ENCODE results near the gene ZNF469. TPM values are rescaled to one million over a fixed set of nuclear protein-coding genes. Genes with fewer than 3 reads are reported as not detected.
"Not testable (repeated sequence)": the region's sequence is repeated elsewhere in the genome, so short reads cannot be mapped to it uniquely, and the experiment has no call there.

Gene ZNF469
- total and polyA plus RNA-seq, 4 donors = 0.38 to 5.2 (median 1.2) TPM

DNA sequence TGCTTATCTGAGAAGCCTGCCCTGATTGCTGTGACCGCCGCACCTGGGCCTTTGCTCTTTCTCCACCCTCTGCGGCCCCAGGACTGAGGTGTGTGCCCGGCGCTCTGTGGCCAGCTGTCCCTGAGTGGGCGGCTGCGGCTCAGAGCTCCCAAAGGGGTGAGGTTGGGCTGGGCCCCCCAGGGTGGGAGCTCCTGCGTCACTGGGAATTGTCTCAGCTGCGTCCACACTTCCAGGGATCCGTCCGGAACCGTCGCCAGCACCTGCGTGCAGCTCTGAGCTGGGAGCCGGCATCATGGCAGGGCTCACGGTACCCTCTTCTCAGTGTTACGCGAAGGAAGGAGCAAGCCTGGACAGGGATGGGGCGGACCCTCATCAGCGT is 24.3 kb downstream of the ZNF469 start:
- Histone ChIP-seq H3K4me3 (ENCODE audit: low read length in 2 of 2) (no peak overlapping the region), H3K9me3 (ENCODE audit: control insufficient read depth, low read length) (no peaks in the 10 kb centered on the region), H3K4me1 (ENCODE audit: control insufficient read depth in 1 of 2, insufficient read depth in 2 of 2, low read length in 2 of 2) (no peaks in the 10 kb centered on the region), H3K27me3 (ENCODE audit: control insufficient read depth in 1 of 2, insufficient read depth in 2 of 2, low read length in 1 of 2) (no peaks in the 10 kb centered on the region), H3K36me3 (ENCODE audit: control insufficient read depth in 1 of 2, insufficient read depth in 2 of 2, low read length in 1 of 2) (no peaks in the 10 kb centered on the region), H3K27ac (ENCODE audit: low read depth in 1 of 2, low read length in 2 of 2) (no peak overlapping the region)
- ATAC-seq (ENCODE audit: low FRiP score) (no peak), DNase-seq (no peak)
- intact Hi-C loops (cut with DNase I) = no loop called here
- WGBS, 2 donors = 97 to 98% methylated on average over 20 of the region's 20 CpGs

DNA sequence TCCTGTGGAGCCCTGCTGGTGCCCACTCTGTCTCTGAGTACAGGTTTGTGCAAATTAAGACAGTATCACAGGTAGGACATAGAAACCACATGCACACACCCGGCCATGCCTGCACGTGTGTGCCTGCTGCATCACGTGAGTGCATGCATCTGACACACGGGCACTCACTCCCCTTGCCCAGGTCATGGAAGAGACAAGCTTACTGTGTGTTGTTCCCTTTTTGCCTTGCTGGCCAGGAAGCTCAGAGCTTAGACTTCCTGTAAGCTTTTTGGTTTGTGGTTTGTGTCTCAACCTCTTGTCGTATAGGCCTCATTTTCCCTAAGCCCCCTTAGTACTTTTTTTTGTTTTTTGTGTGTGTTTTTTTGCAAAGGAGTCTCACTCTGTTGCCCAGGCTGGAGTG is 25.0 kb downstream of the ZNF469 start:
- Histone ChIP-seq H3K27ac (ENCODE audit: low read depth in 1 of 2, low read length in 2 of 2) (no peak overlapping the region), H3K9me3 (ENCODE audit: control insufficient read depth, low read length) (no peaks in the 10 kb centered on the region), H3K27me3 (ENCODE audit: control insufficient read depth in 1 of 2, insufficient read depth in 2 of 2, low read length in 1 of 2) (no peaks in the 10 kb centered on the region), H3K36me3 (ENCODE audit: control insufficient read depth in 1 of 2, insufficient read depth in 2 of 2, low read length in 1 of 2) (no peaks in the 10 kb centered on the region), H3K4me3 (ENCODE audit: low read length in 2 of 2) (no peak overlapping the region), H3K4me1 (ENCODE audit: control insufficient read depth in 1 of 2, insufficient read depth in 2 of 2, low read length in 2 of 2) (no peaks in the 10 kb centered on the region)
- intact Hi-C loops (cut with DNase I) = no loop called here
- no peak for ATAC-seq (ENCODE audit: low FRiP score)
- no peak for DNase-seq
- WGBS, 2 donors = 91 to 92% methylated on average over 5 of the region's 5 CpGs

DNA sequence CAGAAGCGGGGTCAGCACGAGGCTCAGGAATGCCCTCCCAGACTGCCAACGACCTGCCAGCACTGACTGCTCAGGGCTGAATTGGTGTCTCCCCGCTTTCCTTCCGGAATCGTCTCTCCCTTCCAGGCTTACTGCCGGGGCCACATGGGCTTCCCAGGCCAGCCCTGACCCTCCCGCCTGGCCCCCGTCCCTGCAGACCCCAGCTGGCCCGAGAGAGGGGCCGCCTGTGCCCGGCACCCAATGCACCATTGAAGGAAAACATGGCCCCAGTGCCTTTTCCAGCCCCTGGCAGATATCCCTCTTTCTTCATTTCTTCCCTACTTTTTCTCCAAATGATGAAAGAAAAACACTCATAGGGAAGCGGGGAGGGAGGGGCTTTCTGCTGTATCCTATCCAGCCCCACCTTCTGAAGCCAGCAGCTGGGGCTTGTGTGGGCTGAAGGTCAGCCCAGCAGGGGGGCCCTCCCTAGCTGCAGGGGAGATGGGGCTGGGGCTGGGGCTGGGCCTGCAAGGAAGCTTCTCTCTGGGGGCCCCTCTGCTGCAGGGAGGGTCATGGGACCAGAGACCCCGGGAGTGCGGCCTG is 25.9 kb downstream of the ZNF469 start:
- Histone ChIP-seq H3K27ac (ENCODE audit: low read depth in 1 of 2, low read length in 2 of 2) (no peak overlapping the region), H3K4me3 (ENCODE audit: low read length in 2 of 2) (no peak overlapping the region), H3K27me3 (ENCODE audit: control insufficient read depth in 1 of 2, insufficient read depth in 2 of 2, low read length in 1 of 2) (no peaks in the 10 kb centered on the region), H3K4me1 (ENCODE audit: control insufficient read depth in 1 of 2, insufficient read depth in 2 of 2, low read length in 2 of 2) (no peaks in the 10 kb centered on the region), H3K36me3 (ENCODE audit: control insufficient read depth in 1 of 2, insufficient read depth in 2 of 2, low read length in 1 of 2) (no peaks in the 10 kb centered on the region), H3K9me3 (ENCODE audit: control insufficient read depth, low read length) (no peaks in the 10 kb centered on the region)
- intact Hi-C loops (cut with DNase I) = no loop called here
- DNase-seq (no peak), ATAC-seq (ENCODE audit: low FRiP score) (no peak)
- 80 to 91% methylated on average over 15 of the region's 15 CpGs for WGBS, 2 donors

DNA sequence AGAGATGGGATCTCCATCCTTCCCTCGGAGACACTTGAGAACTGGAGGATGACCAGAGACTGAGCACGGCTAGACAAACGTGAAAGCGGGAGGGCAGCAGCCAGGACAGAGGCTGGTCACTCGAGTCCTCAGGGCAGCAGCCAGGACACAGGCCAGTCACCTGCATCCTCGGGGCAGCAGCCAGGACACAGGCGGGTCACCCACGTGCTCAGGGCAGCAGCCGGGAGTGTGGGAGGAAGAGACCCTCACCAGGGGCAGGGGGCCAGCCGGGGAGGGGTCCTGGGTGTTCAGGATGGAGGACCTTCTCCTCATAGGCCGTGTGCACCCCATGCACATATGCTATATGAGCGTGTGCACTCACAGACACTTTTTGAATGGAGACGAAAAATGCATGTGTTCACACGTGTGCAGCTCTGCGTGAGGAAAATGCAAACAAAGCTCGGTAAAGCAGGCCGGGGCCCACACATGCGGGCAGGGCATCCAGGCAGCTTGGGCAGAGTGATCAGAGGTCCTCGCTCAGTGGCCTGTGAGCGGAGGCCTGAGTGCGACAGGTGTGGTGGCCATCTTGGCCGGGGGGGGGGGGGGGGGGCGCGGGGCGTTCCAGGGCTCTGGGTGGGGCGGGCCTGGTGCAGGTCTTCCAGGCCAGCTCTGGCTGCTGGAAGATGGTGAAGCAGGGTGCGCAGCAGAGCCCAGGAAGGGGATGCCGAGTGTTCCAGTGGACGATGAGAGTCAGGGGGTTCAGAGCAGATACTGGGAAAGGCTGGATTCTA is 26.7 kb downstream of the ZNF469 start:
- intact Hi-C loops (cut with DNase I) = no loop called here
- 92 to 95% methylated on average over 25 to 29 of the region's 29 CpGs for WGBS, 2 donors
- Histone ChIP-seq H3K36me3 (ENCODE audit: control insufficient read depth in 1 of 2, insufficient read depth in 2 of 2, low read length in 1 of 2) (no peaks in the 10 kb centered on the region), H3K27ac (ENCODE audit: low read depth in 1 of 2, low read length in 2 of 2) (no peak overlapping the region), H3K4me3 (ENCODE audit: low read length in 2 of 2) (no peak overlapping the region), H3K27me3 (ENCODE audit: control insufficient read depth in 1 of 2, insufficient read depth in 2 of 2, low read length in 1 of 2) (no peaks in the 10 kb centered on the region), H3K4me1 (ENCODE audit: control insufficient read depth in 1 of 2, insufficient read depth in 2 of 2, low read length in 2 of 2) (no peaks in the 10 kb centered on the region), H3K9me3 (ENCODE audit: control insufficient read depth, low read length) (no peaks in the 10 kb centered on the region)
- DNase-seq = no peak
- no peak for ATAC-seq (ENCODE audit: low FRiP score)

DNA sequence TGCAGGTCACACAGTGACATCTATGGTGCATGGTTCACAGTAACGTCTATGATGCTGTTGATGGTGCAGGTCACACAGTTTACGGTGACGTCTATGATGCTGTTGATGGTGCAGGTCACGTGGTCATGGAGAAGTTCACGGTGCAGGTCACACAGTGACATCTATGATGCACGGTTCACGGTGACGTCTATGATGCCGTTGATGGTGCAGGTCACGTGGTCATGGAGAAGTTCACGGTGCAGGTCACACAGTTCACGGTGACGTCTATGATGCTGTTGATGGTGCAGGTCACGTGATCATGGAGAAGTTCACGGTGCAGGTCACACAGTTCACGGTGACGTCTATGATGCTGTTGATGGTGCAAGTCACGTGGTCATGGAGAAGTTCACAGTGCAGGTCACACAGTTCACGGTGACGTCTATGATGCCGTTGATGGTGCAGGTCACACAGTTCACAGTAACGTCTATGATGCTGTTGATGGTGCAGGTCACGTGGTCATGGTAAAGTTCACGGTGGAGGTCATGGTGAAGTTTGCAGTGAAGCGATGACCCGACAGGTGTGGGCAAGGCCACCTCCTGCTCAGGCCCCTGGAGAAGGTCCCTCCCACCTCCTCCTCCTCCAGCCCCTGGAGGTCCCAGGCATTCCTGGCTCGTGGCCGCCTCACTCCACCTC is 27.7 kb downstream of the ZNF469 start:
- intact Hi-C loops (cut with DNase I); H3K4me1 ChIP-seq (ENCODE audit: control insufficient read depth in 1 of 2, insufficient read depth in 2 of 2, low read length in 2 of 2); H3K27ac ChIP-seq (ENCODE audit: low read depth in 1 of 2, low read length in 2 of 2); H3K27me3 ChIP-seq (ENCODE audit: control insufficient read depth in 1 of 2, insufficient read depth in 2 of 2, low read length in 1 of 2); H3K9me3 ChIP-seq (ENCODE audit: control insufficient read depth, low read length); H3K36me3 ChIP-seq (ENCODE audit: control insufficient read depth in 1 of 2, insufficient read depth in 2 of 2, low read length in 1 of 2); DNase-seq; H3K4me3 ChIP-seq (ENCODE audit: low read length in 2 of 2); ATAC-seq (ENCODE audit: low FRiP score): not testable (repeated sequence)
- WGBS, 2 donors = 96% methylated on average over 28 of the region's 28 CpGs

DNA sequence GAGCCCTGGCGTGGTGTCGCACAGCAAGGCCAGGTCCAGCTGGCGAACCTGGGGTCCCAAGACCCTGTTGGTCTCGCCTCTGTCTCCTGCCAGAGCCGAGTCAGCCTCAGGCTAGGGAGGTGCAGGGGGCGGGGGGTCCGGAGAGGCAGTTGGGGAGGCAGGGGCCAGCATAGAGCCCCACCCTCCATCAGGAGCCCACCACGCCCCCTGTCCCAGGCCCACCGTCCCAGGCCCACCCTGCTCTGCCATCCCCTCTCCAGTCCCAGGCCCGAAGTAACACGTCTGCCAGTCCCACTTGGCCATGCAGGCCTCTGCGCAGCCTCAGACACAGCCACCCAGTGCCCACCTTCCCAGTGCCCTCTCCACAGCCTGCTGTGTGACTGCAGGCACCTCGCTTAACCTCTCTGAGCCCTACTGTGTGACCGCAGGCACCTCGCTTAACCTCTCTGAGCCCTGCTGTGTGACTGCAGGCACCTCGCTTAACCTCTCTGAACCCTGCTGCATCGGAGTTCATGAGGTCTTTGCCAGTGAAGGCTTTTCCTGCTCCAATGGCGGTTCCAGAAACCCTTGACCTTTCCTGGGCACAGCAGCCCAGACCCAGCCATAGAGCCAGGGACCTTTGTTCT is 29.3 kb downstream of the ZNF469 start:
- no peaks in the 10 kb centered on the region for H3K9me3 ChIP-seq (ENCODE audit: control insufficient read depth, low read length)
- DNase-seq = no peak
- intact Hi-C loops (cut with DNase I) = no loop called here
- H3K4me1 ChIP-seq (ENCODE audit: control insufficient read depth in 1 of 2, insufficient read depth in 2 of 2, low read length in 2 of 2) = no peaks in the 10 kb centered on the region
- WGBS, 2 donors = 93 to 96% methylated on average over 17 to 18 of the region's 18 CpGs
- no peak overlapping the region for H3K27ac ChIP-seq (ENCODE audit: low read depth in 1 of 2, low read length in 2 of 2)
- no peaks in the 10 kb centered on the region for H3K27me3 ChIP-seq (ENCODE audit: control insufficient read depth in 1 of 2, insufficient read depth in 2 of 2, low read length in 1 of 2)
- H3K36me3 ChIP-seq (ENCODE audit: control insufficient read depth in 1 of 2, insufficient read depth in 2 of 2, low read length in 1 of 2) = no peaks in the 10 kb centered on the region
- no peak for ATAC-seq (ENCODE audit: low FRiP score)
- no peak overlapping the region for H3K4me3 ChIP-seq (ENCODE audit: low read length in 2 of 2)

DNA sequence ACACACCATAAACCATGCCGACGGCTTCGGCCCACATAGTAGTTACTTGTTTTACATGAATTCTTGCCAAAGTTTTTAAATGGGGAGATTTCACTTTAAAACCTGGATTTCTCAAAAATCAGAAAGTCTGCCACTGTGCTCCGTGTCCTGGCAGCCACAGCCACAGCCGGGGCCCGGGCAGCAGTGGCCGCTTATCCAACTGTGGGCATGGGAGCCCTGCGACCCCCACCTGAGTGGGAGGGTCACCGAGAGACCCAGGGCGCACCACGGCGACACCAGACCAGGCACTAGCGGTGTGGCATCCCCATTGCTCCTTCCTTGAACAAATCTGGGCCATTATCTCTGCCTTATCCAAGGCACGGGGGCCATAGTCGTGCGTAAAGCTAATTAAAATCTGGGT is 30.0 kb downstream of the ZNF469 start:
- DNase-seq = no peak
- intact Hi-C loops (cut with DNase I) = no loop called here
- WGBS, 2 donors = 80 to 83% methylated on average over 16 of the region's 16 CpGs
- H3K4me1 ChIP-seq (ENCODE audit: control insufficient read depth in 1 of 2, insufficient read depth in 2 of 2, low read length in 2 of 2) = no peaks in the 10 kb centered on the region
- H3K27me3 ChIP-seq (ENCODE audit: control insufficient read depth in 1 of 2, insufficient read depth in 2 of 2, low read length in 1 of 2) = no peaks in the 10 kb centered on the region
- H3K36me3 ChIP-seq (ENCODE audit: control insufficient read depth in 1 of 2, insufficient read depth in 2 of 2, low read length in 1 of 2) = no peaks in the 10 kb centered on the region
- ATAC-seq (ENCODE audit: low FRiP score) = no peak
- H3K4me3 ChIP-seq (ENCODE audit: low read length in 2 of 2) = no peak overlapping the region
- no peak overlapping the region for H3K27ac ChIP-seq (ENCODE audit: low read depth in 1 of 2, low read length in 2 of 2)
- H3K9me3 ChIP-seq (ENCODE audit: control insufficient read depth, low read length) = no peaks in the 10 kb centered on the region

DNA sequence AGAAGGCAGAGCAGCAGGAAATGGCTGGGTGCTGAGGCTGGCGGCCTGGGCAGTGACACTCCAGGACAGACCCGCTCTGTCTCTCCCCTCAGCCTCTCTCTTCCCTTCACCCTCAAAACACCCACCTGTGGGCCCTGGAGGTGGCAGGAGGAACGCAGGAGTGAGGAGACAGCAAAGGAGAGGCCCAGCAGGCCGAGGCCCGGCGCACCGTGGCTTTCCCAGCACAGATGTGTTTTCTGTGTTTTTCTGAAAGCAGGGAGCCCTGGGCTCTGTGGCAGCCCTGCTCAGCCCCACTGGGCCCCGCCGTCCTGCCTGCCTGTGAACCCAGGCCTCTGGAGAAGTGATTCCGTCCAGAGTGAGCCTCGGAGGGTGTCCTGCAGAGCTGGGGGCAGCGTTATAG is 30.5 kb downstream of the ZNF469 start:
- intact Hi-C loops (cut with DNase I) = no loop called here
- no peaks in the 10 kb centered on the region for H3K27me3 ChIP-seq (ENCODE audit: control insufficient read depth in 1 of 2, insufficient read depth in 2 of 2, low read length in 1 of 2)
- H3K36me3 ChIP-seq (ENCODE audit: control insufficient read depth in 1 of 2, insufficient read depth in 2 of 2, low read length in 1 of 2) = no peaks in the 10 kb centered on the region
- no peak for DNase-seq
- 92 to 94% methylated on average over 12 of the region's 12 CpGs for WGBS, 2 donors
- H3K27ac ChIP-seq (ENCODE audit: low read depth in 1 of 2, low read length in 2 of 2) = no peak overlapping the region
- H3K4me3 ChIP-seq (ENCODE audit: low read length in 2 of 2) = no peak overlapping the region
- no peak for ATAC-seq (ENCODE audit: low FRiP score)
- H3K4me1 ChIP-seq (ENCODE audit: control insufficient read depth in 1 of 2, insufficient read depth in 2 of 2, low read length in 2 of 2) = no peaks in the 10 kb centered on the region
- no peaks in the 10 kb centered on the region for H3K9me3 ChIP-seq (ENCODE audit: control insufficient read depth, low read length)
